ENCODE results near the gene CBFA2T3. TPM values are rescaled to one million over a fixed set of nuclear protein-coding genes. Genes with fewer than 3 reads are reported as not detected.

Gene CBFA2T3
- total RNA-seq, 2 experiments from 2014 or later = not detected

DNA sequence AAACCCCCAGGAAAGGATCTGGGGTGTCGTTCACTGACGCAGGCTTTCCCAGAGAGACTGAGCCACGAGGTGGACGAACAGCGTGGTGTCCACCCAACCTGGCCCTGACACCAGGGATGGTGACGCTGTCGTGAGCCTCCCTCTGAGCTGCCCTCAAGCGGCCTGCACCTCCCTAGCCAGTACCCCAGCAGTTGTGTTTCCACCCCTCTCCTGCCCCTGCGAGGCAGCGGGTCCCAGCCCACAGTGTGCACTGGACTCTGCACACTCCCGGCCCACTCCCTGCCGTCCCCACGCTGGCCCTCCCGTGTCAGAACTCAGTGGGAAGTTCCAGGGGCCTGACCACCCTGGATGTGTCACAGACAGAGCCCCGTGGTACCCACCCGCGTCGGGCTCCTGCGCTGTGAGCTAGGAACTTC lies 39.8 kb downstream of the CBFA2T3 start:
- Mint-ChIP-seq H3K9me3 (no peaks in the 10 kb centered on the region), H3K27ac (no peak overlapping the region), H3K4me3 (no peak overlapping the region), H3K36me3 (ENCODE audit: low read depth) (no peaks in the 10 kb centered on the region), H3K27me3 (peaks cover 24% of the 10 kb centered on the region), H3K4me1 (peaks cover 8% of the 10 kb centered on the region)
- no peak for DNase-seq
- ChIA-PET POLR2A (no interaction called here), CTCF (no interaction called here)

DNA sequence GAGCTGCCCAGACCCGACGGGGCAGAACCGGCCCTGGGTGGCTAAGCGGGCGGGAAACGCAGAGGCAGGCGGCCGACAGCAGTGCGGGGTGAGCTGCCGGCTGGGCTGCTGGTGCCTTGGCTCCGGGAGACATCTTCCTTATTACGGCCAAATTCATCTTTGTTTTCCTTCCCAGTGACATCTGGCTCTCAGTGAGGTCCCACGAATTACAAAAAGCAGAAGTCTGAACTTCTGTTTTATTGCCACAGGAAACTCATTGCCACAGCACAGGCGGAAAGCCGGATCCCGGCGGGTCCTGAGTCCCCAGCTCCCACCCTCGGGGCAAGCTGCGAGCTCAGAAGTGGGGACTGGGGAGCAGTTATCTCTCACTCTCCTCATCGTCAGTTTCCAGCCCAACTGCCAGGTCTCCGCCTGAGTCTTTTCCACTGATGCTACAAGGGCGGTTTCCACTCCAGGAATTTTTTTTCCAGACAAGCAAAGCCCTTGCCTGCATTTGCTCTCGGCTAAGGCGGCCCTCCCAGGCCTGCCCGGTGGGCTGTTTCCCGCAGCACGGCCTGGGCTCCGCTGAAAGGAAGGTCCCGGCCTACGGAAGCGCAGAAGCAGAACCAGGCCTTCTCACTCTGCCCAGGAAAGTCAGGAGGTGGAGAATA lies 40.3 kb downstream of the CBFA2T3 start:
- no peak overlapping the region for H3K27ac Mint-ChIP-seq
- no peaks in the 10 kb centered on the region for H3K36me3 Mint-ChIP-seq (ENCODE audit: low read depth)
- ChIA-PET POLR2A (no interaction called here), CTCF (no interaction called here)
- DNase-seq = no peak
- H3K4me3 Mint-ChIP-seq = no peak overlapping the region
- H3K27me3 Mint-ChIP-seq = peaks cover 22% of the 10 kb centered on the region
- H3K4me1 Mint-ChIP-seq = peaks cover 6% of the 10 kb centered on the region
- H3K9me3 Mint-ChIP-seq = no peaks in the 10 kb centered on the region

DNA sequence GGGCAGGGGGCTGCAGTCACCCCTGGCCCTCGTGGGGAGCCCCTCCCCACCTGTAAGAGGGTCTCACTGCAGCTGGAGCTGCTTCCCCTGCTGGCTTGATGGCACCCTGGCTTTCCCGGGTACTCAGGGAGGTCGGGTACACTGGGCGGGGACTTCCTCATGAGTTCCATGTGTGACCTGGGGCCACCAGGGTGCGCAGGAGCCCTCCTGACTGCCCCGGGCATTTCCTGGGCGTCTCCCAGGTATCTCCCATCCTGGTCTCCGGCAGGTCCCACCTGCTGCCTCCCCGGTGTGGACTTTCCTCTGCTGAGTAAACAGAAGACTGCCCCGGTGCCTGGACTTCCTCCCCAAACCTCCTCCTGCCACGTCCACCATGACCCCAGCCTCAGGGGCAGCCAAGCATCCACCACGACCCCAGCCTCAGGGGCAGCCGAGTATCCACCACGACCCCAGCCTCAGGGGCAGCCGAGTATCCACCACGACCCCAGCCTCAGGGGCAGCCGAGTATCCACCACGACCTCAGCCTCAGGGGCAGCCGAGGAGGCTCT lies 40.9 kb downstream of the CBFA2T3 start:
- Mint-ChIP-seq H3K9me3 (no peaks in the 10 kb centered on the region), H3K27me3 (peaks cover 22% of the 10 kb centered on the region), H3K4me1 (peaks cover 6% of the 10 kb centered on the region), H3K27ac (no peak overlapping the region), H3K36me3 (ENCODE audit: low read depth) (no peaks in the 10 kb centered on the region), H3K4me3 (no peak overlapping the region)
- ChIA-PET CTCF (no interaction called here), POLR2A (no interaction called here)
- DNase-seq = peak; percentile 24

DNA sequence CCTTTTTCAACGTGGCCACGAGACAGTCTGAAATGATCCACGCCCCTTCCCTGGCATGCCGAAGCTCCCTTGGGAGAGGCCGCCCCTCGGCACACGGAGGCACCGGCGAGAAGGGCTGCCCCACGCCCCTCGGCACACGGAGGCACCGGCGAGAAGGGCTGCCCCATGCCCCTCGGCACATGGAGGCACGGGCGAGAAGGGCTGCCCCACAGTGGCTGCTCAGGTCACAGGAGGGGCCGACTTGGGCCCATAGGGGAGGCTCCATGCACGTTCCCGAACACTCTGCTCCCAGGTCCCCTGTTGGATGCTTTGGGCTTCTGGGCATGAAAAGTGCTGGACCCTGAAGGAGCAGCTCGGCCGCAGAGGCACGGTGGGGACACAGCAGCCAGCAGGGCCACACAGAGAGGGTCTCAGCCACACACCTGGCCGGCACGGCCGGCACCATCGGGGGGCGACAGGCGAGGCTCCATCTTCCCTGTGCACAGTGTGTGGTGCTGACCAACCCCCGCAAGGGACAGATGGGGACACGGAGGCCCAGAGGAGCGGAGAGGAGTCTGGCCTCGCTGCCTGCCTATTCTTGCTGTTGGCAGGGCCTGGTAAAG lies 42.8 kb downstream of the CBFA2T3 start:
- no peak overlapping the region for H3K4me3 Mint-ChIP-seq
- DNase-seq = no peak
- H3K27ac Mint-ChIP-seq = no peak overlapping the region
- peaks cover 3% of the 10 kb centered on the region for H3K4me1 Mint-ChIP-seq
- H3K9me3 Mint-ChIP-seq = no peaks in the 10 kb centered on the region
- POLR2A ChIA-PET = no interaction called here
- CTCF ChIA-PET = no interaction called here
- peaks cover 17% of the 10 kb centered on the region for H3K27me3 Mint-ChIP-seq
- H3K36me3 Mint-ChIP-seq (ENCODE audit: low read depth) = no peaks in the 10 kb centered on the region

GRCh38 chr16:88932929-88933328 lies 44.1 kb downstream of the CBFA2T3 start:
- peaks cover 13% of the 10 kb centered on the region for H3K27me3 Mint-ChIP-seq
- no peak overlapping the region for H3K4me3 Mint-ChIP-seq
- no peaks in the 10 kb centered on the region for H3K36me3 Mint-ChIP-seq (ENCODE audit: low read depth)
- peaks cover 2% of the 10 kb centered on the region for H3K4me1 Mint-ChIP-seq
- CTCF ChIA-PET = no interaction called here
- H3K27ac Mint-ChIP-seq = no peak overlapping the region
- POLR2A ChIA-PET = no interaction called here
- H3K9me3 Mint-ChIP-seq = no peaks in the 10 kb centered on the region
- DNase-seq = no peak

DNA sequence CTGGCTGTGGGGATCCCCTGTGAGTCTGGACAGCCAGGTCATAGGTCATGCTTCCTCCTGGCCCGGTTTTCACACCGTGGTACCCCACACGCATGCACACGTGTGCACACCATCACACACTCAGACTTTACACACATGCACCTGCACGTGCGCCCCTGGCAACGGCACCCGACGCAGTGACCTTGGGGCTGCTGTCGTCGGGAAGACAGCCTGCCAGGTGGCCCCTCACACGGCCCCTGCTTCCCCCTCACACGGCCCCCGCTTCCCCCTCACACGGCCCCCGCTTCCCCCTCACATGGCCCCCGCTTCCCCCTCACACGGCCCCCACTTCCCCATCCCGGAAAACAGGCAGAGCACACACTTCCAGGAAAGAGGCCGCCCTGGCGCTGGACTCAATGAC lies 45.1 kb downstream of the CBFA2T3 start:
- Mint-ChIP-seq H3K9me3 (no peaks in the 10 kb centered on the region), H3K4me3 (no peak overlapping the region), H3K4me1 (peaks cover 2% of the 10 kb centered on the region), H3K27ac (no peak overlapping the region), H3K36me3 (ENCODE audit: low read depth) (no peaks in the 10 kb centered on the region), H3K27me3 (peaks cover 6% of the 10 kb centered on the region)
- no peak for DNase-seq
- CTCF ChIA-PET = no interaction called here
- POLR2A ChIA-PET = no interaction called here

DNA sequence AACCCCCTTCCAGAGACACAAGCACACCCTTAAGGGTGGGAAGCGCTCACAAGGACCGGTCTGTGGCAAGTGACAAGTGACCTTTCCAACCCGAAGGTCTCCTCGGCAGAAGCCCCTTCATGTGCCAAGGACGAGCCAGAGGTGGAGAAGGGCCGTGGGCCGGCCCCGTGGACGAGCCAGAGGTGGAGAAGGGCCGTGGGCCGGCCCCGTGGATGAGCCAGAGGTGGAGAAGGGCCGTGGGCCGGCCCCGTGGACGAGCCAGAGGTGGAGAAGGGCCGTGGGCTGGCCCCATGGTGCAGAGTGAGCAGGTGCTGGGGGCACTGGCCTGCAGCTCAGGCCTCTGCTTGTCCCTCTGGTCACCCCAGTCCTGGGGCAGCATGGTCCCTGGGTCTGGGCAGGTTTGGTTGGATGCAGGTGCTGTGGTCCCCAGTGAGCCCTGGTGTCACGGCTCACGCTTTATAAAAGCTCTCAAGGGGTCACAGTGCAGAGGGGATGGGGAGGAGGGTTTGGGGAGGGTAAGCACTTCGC lies 45.6 kb downstream of the CBFA2T3 start:
- no peak for DNase-seq
- H3K4me1 Mint-ChIP-seq = peaks cover 2% of the 10 kb centered on the region
- ChIA-PET CTCF (no interaction called here), POLR2A (no interaction called here)
- no peak overlapping the region for H3K27ac Mint-ChIP-seq
- H3K27me3 Mint-ChIP-seq = peaks cover under 1% of the 10 kb centered on the region
- no peaks in the 10 kb centered on the region for H3K9me3 Mint-ChIP-seq
- H3K36me3 Mint-ChIP-seq (ENCODE audit: low read depth) = no peaks in the 10 kb centered on the region
- no peak overlapping the region for H3K4me3 Mint-ChIP-seq

DNA sequence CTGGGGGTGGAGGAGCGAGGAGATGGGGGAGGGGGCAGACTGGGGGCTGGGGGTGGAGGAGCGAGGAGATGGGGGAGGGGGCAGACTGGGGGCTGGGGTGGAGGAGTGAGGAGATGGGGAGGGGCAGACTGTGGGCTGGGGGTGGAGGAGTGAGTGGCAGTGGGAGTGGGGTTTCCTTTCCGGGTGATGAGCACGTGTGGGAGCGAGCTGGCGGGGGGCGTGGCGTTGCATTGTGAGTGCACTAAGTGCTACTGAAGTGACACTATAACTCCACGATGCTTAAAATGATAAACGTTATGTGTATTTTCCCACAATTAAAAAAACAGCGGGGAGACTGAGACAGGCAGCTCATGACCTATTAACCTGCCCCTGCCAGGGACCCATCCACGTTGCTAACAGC lies 46.3 kb downstream of the CBFA2T3 start:
- POLR2A ChIA-PET = no interaction called here
- CTCF ChIA-PET = no interaction called here
- no peaks in the 10 kb centered on the region for H3K4me1 Mint-ChIP-seq
- no peak for DNase-seq
- no peak overlapping the region for H3K27ac Mint-ChIP-seq
- no peaks in the 10 kb centered on the region for H3K36me3 Mint-ChIP-seq (ENCODE audit: low read depth)
- no peaks in the 10 kb centered on the region for H3K27me3 Mint-ChIP-seq
- H3K4me3 Mint-ChIP-seq = no peak overlapping the region
- H3K9me3 Mint-ChIP-seq = no peaks in the 10 kb centered on the region

DNA sequence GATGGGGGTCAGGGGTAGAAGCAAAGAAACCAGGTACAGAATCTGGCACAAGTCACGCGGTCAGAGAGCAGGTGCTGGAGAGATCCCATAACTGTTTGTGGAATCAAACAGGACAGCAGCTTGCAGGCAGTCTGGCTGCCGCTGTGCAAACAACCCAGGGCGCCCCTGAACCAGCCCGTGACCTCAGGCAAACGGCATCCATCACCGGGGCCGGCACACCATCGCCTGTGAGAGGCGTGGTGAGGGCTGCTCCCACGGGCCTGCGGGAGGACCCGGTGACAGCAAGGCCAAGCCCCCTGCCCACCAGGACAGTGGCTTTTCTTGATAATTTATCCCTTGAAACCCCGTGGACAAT lies 47.9 kb downstream of the CBFA2T3 start:
- H3K4me3 Mint-ChIP-seq = no peak overlapping the region
- H3K36me3 Mint-ChIP-seq (ENCODE audit: low read depth) = no peaks in the 10 kb centered on the region
- CTCF ChIA-PET = interaction anchor here (1.7 kb wide), 1 partner anchor 238 kb away, joined by 4 read pairs; no protein-coding TSS in a partner anchor
- H3K27ac Mint-ChIP-seq = no peak overlapping the region
- POLR2A ChIA-PET = no interaction called here
- DNase-seq = no peak
- no peaks in the 10 kb centered on the region for H3K27me3 Mint-ChIP-seq
- H3K4me1 Mint-ChIP-seq = no peaks in the 10 kb centered on the region
- no peaks in the 10 kb centered on the region for H3K9me3 Mint-ChIP-seq

GRCh38 chr16:88928405-88929090 lies 48.5 kb downstream of the CBFA2T3 start:
- ChIA-PET POLR2A (no interaction called here), CTCF (interaction anchor here (1.7 kb wide), 1 partner anchor 238 kb away, joined by 4 read pairs; no protein-coding TSS in a partner anchor)
- Mint-ChIP-seq H3K27ac (no peak overlapping the region), H3K36me3 (ENCODE audit: low read depth) (no peaks in the 10 kb centered on the region), H3K4me1 (no peaks in the 10 kb centered on the region), H3K27me3 (no peaks in the 10 kb centered on the region), H3K4me3 (no peak overlapping the region), H3K9me3 (no peaks in the 10 kb centered on the region)
- no peak for DNase-seq

GRCh38 chr16:88927661-88928060 lies 49.3 kb downstream of the CBFA2T3 start:
- H3K4me3 Mint-ChIP-seq = no peak overlapping the region
- DNase-seq = no peak
- ChIA-PET POLR2A (no interaction called here), CTCF (no interaction called here)
- H3K9me3 Mint-ChIP-seq = no peaks in the 10 kb centered on the region
- no peak overlapping the region for H3K27ac Mint-ChIP-seq
- H3K4me1 Mint-ChIP-seq = no peaks in the 10 kb centered on the region
- no peaks in the 10 kb centered on the region for H3K36me3 Mint-ChIP-seq (ENCODE audit: low read depth)
- no peaks in the 10 kb centered on the region for H3K27me3 Mint-ChIP-seq

DNA sequence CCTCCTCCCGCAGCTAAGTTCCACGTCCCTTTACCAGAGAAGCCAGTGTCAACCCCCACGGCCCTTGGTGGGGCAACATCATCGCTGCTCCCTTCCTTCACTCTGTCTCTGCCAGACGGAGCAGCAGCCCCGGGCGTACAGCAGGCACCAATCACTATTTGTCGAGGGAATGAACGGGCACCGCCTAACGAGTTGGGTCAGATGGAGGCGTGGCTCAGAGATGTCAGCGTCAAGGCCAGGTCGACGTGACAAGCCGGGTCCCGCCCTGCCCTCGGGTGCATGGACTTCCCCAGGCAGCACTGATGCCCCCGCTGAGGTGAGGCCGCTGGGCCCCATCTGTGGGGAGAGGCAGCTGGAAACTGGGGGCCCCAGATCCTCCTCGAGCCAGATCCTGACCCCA lies 50.0 kb downstream of the CBFA2T3 start:
- CTCF ChIA-PET = no interaction called here
- POLR2A ChIA-PET = no interaction called here
- H3K4me3 Mint-ChIP-seq = no peak overlapping the region
- no peaks in the 10 kb centered on the region for H3K36me3 Mint-ChIP-seq (ENCODE audit: low read depth)
- DNase-seq = no peak
- no peaks in the 10 kb centered on the region for H3K4me1 Mint-ChIP-seq
- no peaks in the 10 kb centered on the region for H3K9me3 Mint-ChIP-seq
- H3K27ac Mint-ChIP-seq = no peak overlapping the region
- no peaks in the 10 kb centered on the region for H3K27me3 Mint-ChIP-seq

GRCh38 chr16:88926374-88926990 lies 50.5 kb downstream of the CBFA2T3 start:
- POLR2A ChIA-PET = no interaction called here

More at GRCh38 chr16:88926374-88926990, 50.5 kb downstream of the CBFA2T3 start:
- Mint-ChIP-seq H3K4me3 (no peak overlapping the region), H3K36me3 (ENCODE audit: low read depth) (no peaks in the 10 kb centered on the region), H3K9me3 (no peaks in the 10 kb centered on the region), H3K27ac (no peak overlapping the region), H3K4me1 (peaks cover 2% of the 10 kb centered on the region), H3K27me3 (no peaks in the 10 kb centered on the region)
- CTCF ChIA-PET = no interaction called here
- DNase-seq = no peak

Measured in activated CD4-positive, alpha-beta T cell treated with anti-CD3 and anti-CD28 coated beads, Interleukin-2, amount 10 ng/mL, durations not matched to agents 7 days and 5 days (primary cell).